HepG2 (cell line): ENCODE results near the gene KIAA0232. TPM values are rescaled to one million over a fixed set of nuclear protein-coding genes. Genes with fewer than 3 reads are reported as not detected.

Experiments
- ATAC-seq: fragments of 200-7000 bp; cut with Tn5 transposase; 3 replicates; pipeline ENCODE4 v1.9.1; 2020; ENCODE audit warnings: mild to moderate bottlenecking, moderate library complexity
- BruUV-seq: library from RNA; stranded (reverse); fragments of 400-500 nt; replicated peaks from 2 replicates; lab custom pipeline; 2021; lab: Mats Ljungman, UMichigan
- CTCF ChIA-PET: fragments of 300-600 bp; formaldehyde crosslinking; extraction: SDS; loops from one replicate; lab custom pipeline; 2021; ENCODE audit warnings: low total read pairs, inconsistent platforms, low intra/inter-chr PET ratio; lab: Yijun Ruan, JAX
- POLR2A ChIA-PET: fragments of 350-600 bp; sonication (Branson Sonifier 250); formaldehyde crosslinking; loops from one replicate; lab custom pipeline; 2020; ENCODE audit warnings: antibody characterized with exemption, inconsistent platforms; lab: Yijun Ruan, JAX
- DNase-seq: peaks from one replicate; pipeline ENCODE4 v3.0.0-alpha.2; 2015; ENCODE audit warnings: low spot score
- FAIRE-seq: peaks from 3 replicates; lab custom pipeline; 2011; peaks lifted over from hg19 to GRCh38; lab: Jason Lieb, UNC
- H2AFZ ChIP-seq: one replicate; pipeline ENCODE4 v1.6.1; 2011; ENCODE audit warnings: low read length, inconsistent platforms
- H3K27ac ChIP-seq: fragments of 300-600 bp; 3 replicates; pipeline ENCODE4 v1.8.0; 2011; ENCODE audit warnings: mixed run types, mild to moderate bottlenecking, mixed read lengths, low read length, inconsistent platforms; ENCODE audit not compliant: insufficient read depth; ENCODE audit errors: extremely low read length
- H3K27me3 ChIP-seq, 2 experiments: fragments of 200-600 bp in 1 of 2; 2 replicates in 1 of 2; 3 replicates in 1 of 2; pipeline versions ENCODE4 v1.6.0 to v1.8.0; 2011; ENCODE audit warnings: low read length in 2 of 2, mild to moderate bottlenecking in 2 of 2, moderate library complexity in 2 of 2, inconsistent platforms in 1 of 2; ENCODE audit not compliant: insufficient read depth in 2 of 2, control insufficient read depth in 1 of 2
- H3K36me3 ChIP-seq, 2 experiments: fragments of 200-600 bp in 1 of 2; replicated peaks in 1 of 2; 2 replicates in 1 of 2; 3 replicates in 1 of 2; pipeline versions ENCODE4 v1.5.1 to v1.8.0; 2011; ENCODE audit warnings: low read length in 2 of 2, inconsistent platforms in 1 of 2; ENCODE audit not compliant: insufficient read depth in 2 of 2, control insufficient read depth in 1 of 2
- H3K4me1 ChIP-seq: 2 replicates; pipeline ENCODE4 v1.5.1; 2012; ENCODE audit warnings: low read length, inconsistent platforms; ENCODE audit not compliant: insufficient read depth
- H3K4me2 ChIP-seq: 2 replicates; pipeline ENCODE4 v1.6.0; 2011; ENCODE audit warnings: low read depth, low read length, inconsistent platforms
- H3K4me3 ChIP-seq, 3 experiments: fragments of 200-600 bp in 1 of 3; sonication (generic), shearing (Covaris generic) in 1 of 3; replicated peaks in 1 of 3; 2 replicates each; pipeline ENCODE4 v1.5.1; 2011 to 2016; ENCODE audit warnings: low read length in 3 of 3, inconsistent platforms in 2 of 3, low read depth in 2 of 3, mild to moderate bottlenecking in 2 of 3, control low read depth in 1 of 3, mixed read lengths in 1 of 3; ENCODE audit not compliant: insufficient read depth in 1 of 3
- H3K79me2 ChIP-seq: one replicate; pipeline ENCODE4 v1.6.1; 2011; ENCODE audit warnings: low read length, inconsistent platforms; ENCODE audit not compliant: insufficient read depth
- H3K9ac ChIP-seq: 2 replicates; pipeline ENCODE4 v1.6.0; 2011; ENCODE audit warnings: mild to moderate bottlenecking, low read depth, low read length, inconsistent platforms; ENCODE audit not compliant: insufficient read depth
- H3K9me3 ChIP-seq: 2 replicates; pipeline ENCODE4 v1.5.1; 2012; ENCODE audit warnings: mild to moderate bottlenecking, low read length
- H4K20me1 ChIP-seq: 2 replicates; pipeline ENCODE4 v1.6.0; 2011; ENCODE audit warnings: inconsistent platforms, mild to moderate bottlenecking, low read length, moderate library complexity; ENCODE audit not compliant: insufficient read depth
- BCL3 ChIP-seq: sonication (generic); formaldehyde crosslinking; IDR thresholded peaks from 2 replicates; pipeline ENCODE4 v1.5.1; 2020; ENCODE audit warnings: mild to moderate bottlenecking, missing genetic modification reagents, moderate library complexity
- CREM ChIP-seq, 2 experiments: sonication (generic) in 1 of 2; formaldehyde crosslinking in 1 of 2; IDR thresholded peaks; 2 replicates each; pipeline versions ENCODE4 v1.4.0 to v1.6.1; 2016 to 2020; ENCODE audit warnings: antibody characterized with exemption in 1 of 2, mild to moderate bottlenecking in 1 of 2, missing genetic modification reagents in 1 of 2
- E2F2 ChIP-seq: sonication (generic); formaldehyde crosslinking; IDR thresholded peaks from 2 replicates; pipeline ENCODE4 v1.4.0; 2020; ENCODE audit warnings: missing genetic modification reagents, borderline replicate concordance
- JARID2 ChIP-seq: sonication (generic); formaldehyde crosslinking; IDR thresholded peaks from 2 replicates; pipeline ENCODE4 v1.8.1; 2023; ENCODE audit warnings: missing genetic modification reagents, inconsistent platforms; ENCODE audit not compliant: insufficient replicate concordance
- RBM39 ChIP-seq: fragments of 200-400 bp; formaldehyde crosslinking; IDR thresholded peaks from one replicate; pipeline ENCODE4 v1.6.1; 2018; ENCODE audit warnings: antibody characterized with exemption, mild to moderate bottlenecking, low read depth, low read length; ENCODE audit not compliant: poor library complexity, severe bottlenecking
- SRF ChIP-seq: IDR thresholded peaks from 2 replicates; pipeline ENCODE4 v1.6.1; 2011; ENCODE audit warnings: mild to moderate bottlenecking, low read depth, low read length, moderate library complexity
- TCF12 ChIP-seq, 2 experiments: fragments of 450-650 bp in 1 of 2; sonication (generic) in 1 of 2; formaldehyde crosslinking in 1 of 2; IDR thresholded peaks; 2 replicates each; pipeline versions ENCODE4 v1.6.1 to v1.8.0; 2017 to 2022; ENCODE audit warnings: antibody characterized with exemption in 1 of 2, mild to moderate bottlenecking in 1 of 2, missing genetic modification reagents in 1 of 2, moderate library complexity in 1 of 2
- ZBTB10 ChIP-seq: sonication (generic); formaldehyde crosslinking; IDR thresholded peaks from 2 replicates; pipeline ENCODE4 v1.4.0; 2020; ENCODE audit warnings: missing genetic modification reagents, borderline replicate concordance
- ZNF160 ChIP-seq: sonication (generic); formaldehyde crosslinking; IDR thresholded peaks from 2 replicates; pipeline ENCODE4 v1.8.0; 2022; ENCODE audit warnings: mild to moderate bottlenecking, inconsistent platforms, missing genetic modification reagents
- ZNF414 ChIP-seq: sonication (generic); formaldehyde crosslinking; IDR thresholded peaks from 2 replicates; pipeline ENCODE4 v1.5.0; 2020; ENCODE audit warnings: missing genetic modification reagents
- ZNF496 ChIP-seq: sonication (generic); formaldehyde crosslinking; IDR thresholded peaks from 2 replicates; pipeline ENCODE4 v1.8.1; 2023; ENCODE audit warnings: mild to moderate bottlenecking, moderate library complexity, missing genetic modification reagents; ENCODE audit not compliant: insufficient replicate concordance
- WGBS: methylation state at CpG from one replicate; pipeline ENCODE4 v1.1.6; 2017; ENCODE audit warnings: low lambda C conversion rate; 5-methylcytosine and 5-hydroxymethylcytosine counted together
- in situ Hi-C: cut with HindIII; loops from 2 replicates; pipeline ENCODE4 v1.10.0; 2017; ENCODE audit warnings: low pct_unique_long_range_greater_than_20kb; ENCODE audit not compliant: extremely low pct_ligation_motif_present
- intact Hi-C: fragments of 100-400 bp; cut with micrococcal nuclease; formaldehyde crosslinking; loops from one replicate; pipeline ENCODE4 v1.10.0; 2022; ENCODE audit not compliant: unreplicated experiment
- polyA plus RNA-seq, 8 experiments: library from polyadenylated mRNA; depleted of rRNA in 3 of 8; stranded (reverse) in 7 of 8; unstranded in 1 of 8; fragments of >200 nt; fragmentation: Illumina TruSeq in 4 of 8; extraction: Trizol in 4 of 8; gene quantifications; 2 replicates each; pipeline versions ENCODE4 v1.2.1 to v1.2.3, GENCODE V29; 2011 to 2016; ENCODE audit warnings: low read depth in 4 of 8, missing spikeins in 1 of 8, mixed read lengths in 1 of 8; ENCODE audit not compliant: insufficient read depth in 1 of 8
- total RNA-seq, 5 experiments: library from RNA; depleted of rRNA; stranded (reverse); fragments of >200 nt; fragmentation: Illumina TruSeq; extraction: Trizol; gene quantifications; 2 replicates each; pipeline ENCODE4 v1.2.3, GENCODE V29; 2016; ENCODE audit warnings: low read depth in 1 of 5

Gene KIAA0232
- total and polyA plus RNA-seq, 2 of the 13 experiments (the other 11 are each of a cell fraction or from before 2014, with no cell fraction given), result 7.8 to 17.1 TPM

- Histone ChIP-seq H3K36me3 (no peaks in the 10 kb centered on the region), H3K4me3 (no peak overlapping the region), H3K79me2 (no peaks in the 10 kb centered on the region), H4K20me1 (no peaks in the 10 kb centered on the region), H3K4me2 (peak overlapping the region; percentile 24; the same call in 1 of the 2 replicates), H3K4me1 (peaks cover 93% of the 10 kb centered on the region), H3K9me3 (no peaks in the 10 kb centered on the region), H3K27ac (peak overlapping the region; percentile 78), H2AFZ (no peak overlapping the region), H3K9ac (peak overlapping the region; percentile 13), H3K27me3 (no peaks in the 10 kb centered on the region)
- no TSS peak for BruUV-seq
- FAIRE-seq (no peak), DNase-seq (peak; percentile 62), ATAC-seq (0 out of 3 replicates have a peak, but pooled peaks have one; percentile 2)
- intact Hi-C loops, result loop anchor here (10.0 kb wide), 1 partner anchor 142 kb away; the partner anchor contains the start of gene TADA2B
- WGBS, result 72% methylated on average over 17 of the region's 27 CpGs
- ChIA-PET CTCF (no interaction called here), POLR2A (interaction anchor here (1.1 to 11.5 kb wide), 4 partner anchors 8 to 153 kb away, joined by 3 to 215 read pairs (median 5); no protein-coding TSS in a partner anchor)
- in situ Hi-C loops, result loop anchor here (10.0 kb wide), 1 partner anchor 172 kb away; no protein-coding TSS in a partner anchor
- TF ChIP-seq ZNF160 (CRISPR knock-in tag), result no peak
- no peak for TF ChIP-seq SRF
- no peak for TF ChIP-seq ZBTB10 (CRISPR knock-in tag)
- peak; percentile 30; the same call in 1 of the 2 replicates for TF ChIP-seq CREM (IDR thresholded peaks at IDR 0.05)
- TF ChIP-seq CREM (CRISPR knock-in tag; IDR thresholded peaks at IDR 0.05), result no peak
- no peak for TF ChIP-seq RBM39
- no peak for TF ChIP-seq ZNF496
- TF ChIP-seq BCL3 (CRISPR knock-in tag), result no peak
- no peak for TF ChIP-seq E2F2 (CRISPR knock-in tag)
- no peak for TF ChIP-seq ZNF414 (CRISPR knock-in tag)
- no peak for TF ChIP-seq TCF12 (IDR thresholded peaks at IDR 0.05)
- TF ChIP-seq TCF12 (CRISPR knock-in tag; IDR thresholded peaks at IDR 0.05), result no peak
- TF ChIP-seq JARID2, result no peak
These were observed 120.0 kb downstream of the KIAA0232 start for GRCh38 chr4:6902318-6903042.
